H1 (cell line): Measurements from ENCODE around the gene NR2F6. TPM values are rescaled to one million over a fixed set of nuclear protein-coding genes. Genes with fewer than 3 reads are reported as not detected.

Source experiments
- CTCF ChIA-PET: fragments of 300-600 bp; sonication (Branson Sonifier 250); formaldehyde crosslinking; loops from one replicate; lab custom pipeline; 2021; ENCODE audit not compliant: partially characterized antibody; lab: Charles Lee
- POLR2A ChIA-PET: fragments of 300-600 bp; sonication (Branson Sonifier 250); formaldehyde crosslinking; loops from one replicate; lab custom pipeline; 2021; ENCODE audit warnings: inconsistent platforms; ENCODE audit not compliant: partially characterized antibody; lab: Charles Lee
- DNase-seq, 2 experiments: peaks; one replicate each; pipeline versions ENCODE4 v3.0.0 to v3.0.0-alpha.2; 2010 to 2022; ENCODE audit warnings: low spot score in 2 of 2, low read depth in 1 of 2, mixed read lengths in 1 of 2
- FAIRE-seq: peaks from 2 replicates; lab custom pipeline; 2011; peaks lifted over from hg19 to GRCh38; lab: Jason Lieb, UNC
- H2AFZ ChIP-seq: 2 replicates; pipeline ENCODE4 v1.8.1; 2012; ENCODE audit warnings: low read length, inconsistent platforms
- H2AK5ac ChIP-seq: 2 replicates; pipeline ENCODE4 v1.6.1; 2013; ENCODE audit warnings: low read depth, low read length
- H2BK120ac ChIP-seq: replicated peaks from 2 replicates; pipeline ENCODE3; 2013; ENCODE audit warnings: low read depth, low read length, inconsistent platforms
- H2BK12ac ChIP-seq: 2 replicates; pipeline ENCODE4 v1.6.1; 2013; ENCODE audit warnings: low read depth, low read length
- H2BK15ac ChIP-seq: 2 replicates; pipeline ENCODE4 v1.6.1; 2013; ENCODE audit warnings: low read length
- H2BK20ac ChIP-seq: 2 replicates; pipeline ENCODE4 v1.6.1; 2013; ENCODE audit warnings: low read length
- H2BK5ac ChIP-seq: 2 replicates; pipeline ENCODE4 v1.6.1; 2013; ENCODE audit warnings: low read depth, low read length
- H3K14ac ChIP-seq: 2 replicates; pipeline ENCODE4 v1.6.1; 2013; ENCODE audit warnings: inconsistent platforms; ENCODE audit not compliant: insufficient read length
- H3K18ac ChIP-seq: 2 replicates; pipeline ENCODE4 v1.6.1; 2013; ENCODE audit warnings: low read length; ENCODE audit errors: extremely low read depth
- H3K23ac ChIP-seq: 2 replicates; pipeline ENCODE4 v1.6.1; 2013; ENCODE audit warnings: inconsistent platforms; ENCODE audit not compliant: insufficient read length
- H3K23me2 ChIP-seq: 2 replicates; pipeline ENCODE4 v1.6.1; 2013; ENCODE audit warnings: low read depth, low read length
- H3K27ac ChIP-seq: 2 replicates; pipeline ENCODE4 v1.6.1; 2011; ENCODE audit warnings: low read depth, low read length, inconsistent platforms
- H3K27me3 ChIP-seq, 4 experiments: replicated peaks in 1 of 4; 1 replicate in 1 of 4; 2 replicates in 3 of 4; pipeline versions ENCODE4 v1.6.1 to v1.8.1; 2011 to 2013; ENCODE audit warnings: low read length in 3 of 4, mild to moderate bottlenecking in 3 of 4, inconsistent platforms in 2 of 4, mixed read lengths in 2 of 4, moderate library complexity in 1 of 4; ENCODE audit not compliant: control insufficient read depth in 3 of 4, insufficient read depth in 3 of 4; ENCODE audit errors: extremely low read depth in 1 of 4
- H3K36me3 ChIP-seq, 4 experiments: 2 replicates each; pipeline versions ENCODE4 v1.6.1 to v1.8.1; 2011 to 2013; ENCODE audit warnings: mild to moderate bottlenecking in 4 of 4, low read length in 3 of 4, moderate library complexity in 2 of 4, control low read depth in 1 of 4, inconsistent platforms in 1 of 4; ENCODE audit not compliant: insufficient read depth in 4 of 4, control insufficient read depth in 2 of 4
- H3K4ac ChIP-seq: replicated peaks from 2 replicates; pipeline ENCODE3; 2013; ENCODE audit warnings: low read length, low read depth, mixed read lengths, inconsistent platforms; ENCODE audit not compliant: insufficient read length
- H3K4me1 ChIP-seq, 4 experiments: replicated peaks in 1 of 4; 1 replicate in 1 of 4; 2 replicates in 3 of 4; pipeline versions ENCODE4 v1.6.1 to v1.8.1; 2011 to 2013; ENCODE audit warnings: low read length in 3 of 4, inconsistent platforms in 2 of 4, mixed read lengths in 1 of 4; ENCODE audit not compliant: insufficient read depth in 4 of 4, control insufficient read depth in 3 of 4
- H3K4me2 ChIP-seq, 2 experiments: 2 replicates each; pipeline versions ENCODE4 v1.6.1 to v1.8.1; 2011 to 2013; ENCODE audit warnings: low read depth in 2 of 2, low read length in 2 of 2, control low read depth in 1 of 2, inconsistent platforms in 1 of 2, mild to moderate bottlenecking in 1 of 2; ENCODE audit not compliant: insufficient read depth in 1 of 2
- H3K4me3 ChIP-seq, 4 experiments: fragments of 200-600, 300-600 bp in 1 of 4; sonication (generic), shearing (Covaris generic), sonication (Bioruptor Twin) in 1 of 4; 2 replicates each; pipeline versions ENCODE4 v1.5.1 to v1.8.1; 2011 to 2016; ENCODE audit warnings: low read length in 4 of 4, low read depth in 3 of 4, control low read depth in 2 of 4, inconsistent platforms in 2 of 4, mild to moderate bottlenecking in 2 of 4, mixed read lengths in 1 of 4, moderate library complexity in 1 of 4; ENCODE audit not compliant: insufficient read depth in 2 of 4; ENCODE audit errors: extremely low read depth in 1 of 4
- H3K56ac ChIP-seq: replicated peaks from 2 replicates; pipeline ENCODE3; 2013; ENCODE audit warnings: low read depth, mild to moderate bottlenecking, mixed read lengths, low read length, inconsistent platforms; ENCODE audit not compliant: insufficient read length
- H3K79me1 ChIP-seq: 2 replicates; pipeline ENCODE4 v1.6.1; 2013; ENCODE audit warnings: low read depth, low read length, control low read depth
- H3K79me2 ChIP-seq, 2 experiments: 2 replicates each; pipeline versions ENCODE4 v1.6.1 to v1.8.1; 2012 to 2013; ENCODE audit warnings: low read length in 2 of 2, mild to moderate bottlenecking in 2 of 2, inconsistent platforms in 1 of 2; ENCODE audit not compliant: insufficient read depth in 2 of 2, control insufficient read depth in 1 of 2
- H3K9ac ChIP-seq, 4 experiments: replicated peaks in 1 of 4; 1 replicate in 1 of 4; 2 replicates in 3 of 4; pipeline versions ENCODE4 v1.6.1 to v1.8.1; 2011 to 2013; ENCODE audit warnings: low read depth in 3 of 4, low read length in 3 of 4, control low read depth in 2 of 4, mild to moderate bottlenecking in 2 of 4, moderate library complexity in 2 of 4, inconsistent platforms in 1 of 4; ENCODE audit errors: extremely low read depth in 1 of 4
- H3K9me3 ChIP-seq, 2 experiments: 2 replicates each; pipeline versions ENCODE4 v1.6.1 to v1.8.1; 2012 to 2013; ENCODE audit warnings: mild to moderate bottlenecking in 2 of 2, moderate library complexity in 2 of 2, control low read depth in 1 of 2, inconsistent platforms in 1 of 2, low read depth in 1 of 2, low read length in 1 of 2, mixed read lengths in 1 of 2; ENCODE audit not compliant: insufficient read depth in 2 of 2
- H4K20me1 ChIP-seq, 2 experiments: replicated peaks in 1 of 2; 2 replicates each; pipeline versions ENCODE3 to v1.8.1; 2011 to 2013; ENCODE audit warnings: inconsistent platforms in 2 of 2, low read length in 2 of 2, mild to moderate bottlenecking in 1 of 2; ENCODE audit not compliant: insufficient read depth in 2 of 2, control insufficient read depth in 1 of 2
- H4K5ac ChIP-seq: 2 replicates; pipeline ENCODE4 v1.6.1; 2013; ENCODE audit warnings: low read length, low read depth, mixed read lengths, inconsistent platforms; ENCODE audit not compliant: insufficient read length
- H4K8ac ChIP-seq: 2 replicates; pipeline ENCODE4 v1.8.0; 2013; ENCODE audit warnings: mild to moderate bottlenecking, moderate library complexity, low read length, inconsistent platforms; ENCODE audit not compliant: insufficient read depth; ENCODE audit errors: extremely low read depth
- H4K91ac ChIP-seq: replicated peaks from 2 replicates; pipeline ENCODE3; 2013; ENCODE audit warnings: low read length, mixed read lengths, inconsistent platforms; ENCODE audit not compliant: insufficient read length
- CBX8 ChIP-seq: fragments of 300-800, 300-1000 bp; sonication (generic); IDR thresholded peaks from 2 replicates; pipeline ENCODE4 v1.7.1; 2016; ENCODE audit warnings: low read depth, low read length, borderline replicate concordance
- EGR1 ChIP-seq: IDR thresholded peaks from 2 replicates; pipeline ENCODE4 v1.6.1; 2011; ENCODE audit warnings: low read depth, low read length, borderline replicate concordance
- JUN ChIP-seq: IDR thresholded peaks from 2 replicates; pipeline ENCODE4 v1.6.1; 2011; ENCODE audit warnings: low read depth, mild to moderate bottlenecking, improper control_type of control experiment, low read length
- PHF8 ChIP-seq: fragments of 200-600 bp; sonication (generic); conservative IDR thresholded peaks from 2 replicates; pipeline ENCODE4 v1.7.1; 2012; ENCODE audit warnings: low read depth, mild to moderate bottlenecking, inconsistent platforms, low read length, moderate library complexity
- POLR2AphosphoS5 ChIP-seq: IDR thresholded peaks from 2 replicates; pipeline ENCODE4 v1.6.1; 2011; ENCODE audit warnings: low read depth, low read length
- POU5F1 ChIP-seq: IDR thresholded peaks from 2 replicates; pipeline ENCODE4 v1.6.1; 2011; ENCODE audit warnings: low read depth, mild to moderate bottlenecking, low read length, moderate library complexity
- SP1 ChIP-seq: IDR thresholded peaks from 2 replicates; pipeline ENCODE4 v1.6.1; 2011; ENCODE audit warnings: low read depth, low read length
- SP4 ChIP-seq: IDR thresholded peaks from 2 replicates; pipeline ENCODE4 v1.6.1; 2012; ENCODE audit warnings: low read length, inconsistent platforms
- ZNF274 ChIP-seq: IDR thresholded peaks from 2 replicates; pipeline ENCODE4 v1.7.0; 2012; ENCODE audit warnings: low read length, borderline replicate concordance; ENCODE audit errors: extremely low read depth
- WGBS, 2 experiments: shearing (Covaris generic) in 1 of 2; methylation state at CpG; one replicate each; pipeline versions ENCODE4 v1.1.6 to v1.1.7; 2013 to 2015; ENCODE audit warnings: low lambda C conversion rate in 2 of 2, mixed read lengths in 2 of 2, inconsistent platforms in 1 of 2, low coverage in 1 of 2, missing lambda C conversion rate in 1 of 2; ENCODE audit not compliant: insufficient replicate concordance in 2 of 2, insufficient coverage in 1 of 2, insufficient read length in 1 of 2; ENCODE audit errors: extremely low coverage in 1 of 2, missing lambda C conversion rate in 1 of 2; 5-methylcytosine and 5-hydroxymethylcytosine counted together
- polyA plus RNA-seq, 7 experiments: library from polyadenylated mRNA; depleted of rRNA in 3 of 7; stranded (reverse) in 5 of 7; unstranded in 2 of 7; fragments of >200 nt in 5 of 7; fragments of 200-250 nt in 2 of 7; gene quantifications; 1 replicate in 5 of 7; 2 replicates in 1 of 7; 4 replicates in 1 of 7; pipeline versions ENCODE4 v1.2.1 to v1.2.3, GENCODE V29; 2011 to 2013; ENCODE audit warnings: missing spikeins in 2 of 7, mixed read lengths in 2 of 7
- total RNA-seq: library from RNA; stranded (reverse); fragmentation: NEBNext Ultra II Directional; extraction: Animal tissue kit (Norgen Biotek cat#: 25700); gene quantifications from 2 replicates; pipeline ENCODE4 v1.2.1, GENCODE V29; 2021
- TF ChIP-seq, protein P1 (sequence below): IDR thresholded peaks from 2 replicates; pipeline ENCODE4 v1.6.1; 2012; ENCODE audit warnings: inconsistent platforms

Gene NR2F6
- total and polyA plus RNA-seq, 2 of the 8 experiments (the other 6 are each of a cell fraction or from before 2014, with no cell fraction given): 99.7 to 114 TPM

- peak; percentile 83; the same call in 1 of the 2 replicates for TF ChIP-seq SP4
- TF ChIP-seq PHF8: no peak
- TF ChIP-seq JUN: no peak
- TF ChIP-seq SP1: peak; percentile 74; the same call in 1 of the 2 replicates
- peak; percentile 37; the same call in 1 of the 2 replicates for TF ChIP-seq EGR1
- no peak for TF ChIP-seq ZNF274
- 0 out of 2 replicates have a peak, but pooled peaks have one; percentile 24 for TF ChIP-seq POLR2AphosphoS5
- no peak for TF ChIP-seq CBX8
- TF ChIP-seq POU5F1: no peak
- TF ChIP-seq, protein P1, sequence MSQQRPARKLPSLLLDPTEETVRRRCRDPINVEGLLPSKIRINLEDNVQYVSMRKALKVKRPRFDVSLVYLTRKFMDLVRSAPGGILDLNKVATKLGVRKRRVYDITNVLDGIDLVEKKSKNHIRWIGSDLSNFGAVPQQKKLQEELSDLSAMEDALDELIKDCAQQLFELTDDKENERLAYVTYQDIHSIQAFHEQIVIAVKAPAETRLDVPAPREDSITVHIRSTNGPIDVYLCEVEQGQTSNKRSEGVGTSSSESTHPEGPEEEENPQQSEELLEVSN: no peak
- Histone ChIP-seq H2AK5ac (peak overlapping the region; percentile 87; the same call in 1 of the 2 replicates), H3K4me1 (peaks cover 0 to 5% (median 4%) of the 10 kb centered on the region in 4 experiments; a peak in 5 of 7 replicates), H3K27ac (peak overlapping the region; percentile 9; the same call in 1 of the 2 replicates), H4K20me1 (peaks cover 0 to 8% of the 10 kb centered on the region in 2 experiments), H3K23ac (no peak overlapping the region), H3K4me2 (peak overlapping the region; percentile 37 to 49), H3K79me2 (peaks cover 0 to 6% of the 10 kb centered on the region in 2 experiments; a peak in 1 of 4 replicates), H3K23me2 (peaks cover 5% of the 10 kb centered on the region; the same call in 1 of the 2 replicates), H2BK20ac (no peak overlapping the region), H3K14ac (no peak overlapping the region), H2AFZ (no peak overlapping the region), H4K5ac (peak overlapping the region; percentile 47), H3K4ac (no peak overlapping the region), H3K56ac (no peak overlapping the region), H3K4me3 (peak overlapping the region in 1 of 4 experiments; percentile 67; a peak in 1 of 8 replicates), H3K9me3 (peaks cover 0 to 3% of the 10 kb centered on the region in 2 experiments; a peak in 1 of 4 replicates), H2BK5ac (peak overlapping the region; percentile 35; the same call in 1 of the 2 replicates), H2BK15ac (peak overlapping the region; percentile 65; the same call in 1 of the 2 replicates), H3K36me3 (peaks cover 0 to 14% (median 6%) of the 10 kb centered on the region in 4 experiments; a peak in 4 of 8 replicates), H2BK120ac (no peak overlapping the region), H3K27me3 (no peaks in the 10 kb centered on the region), H2BK12ac (peak overlapping the region; percentile 75; the same call in 1 of the 2 replicates), H3K18ac (no peak overlapping the region), H4K8ac (peak overlapping the region; percentile 59; the same call in 1 of the 2 replicates), H4K91ac (no peak overlapping the region), H3K79me1 (peaks cover 7% of the 10 kb centered on the region), H3K9ac (no peak overlapping the region)
- CTCF ChIA-PET: interaction anchor here (0.7 to 2.2 kb wide), 8 partner anchors 11 to 92 kb away, joined by 3 to 11 read pairs (median 4); partner anchors contain the start of genes ANKLE1, MRPL34 and USHBP1
- FAIRE-seq: peak; percentile 42
- WGBS, 2 experiments: 70% methylated on average over 45 of the region's 48 CpGs; no CpG with 5 or more reads in 1 of the 2 experiments
- POLR2A ChIA-PET: interaction anchor here (0.8 to 2.3 kb wide), 10 partner anchors 11 to 74 kb away, joined by 3 to 9 read pairs (median 3); partner anchors contain the start of genes BABAM1, DDA1 and MRPL34
- peak in 1 of 2 experiments; percentile 99 for DNase-seq
Measured at GRCh38 chr19:17294051-17294891, 48.6 kb upstream of the NR2F6 start.
